NOMO-1 treated with dmso at 0.1 percent for 144 hours (cell line): ENCODE measurements around the gene GALNT17.

Experiments
- DNase-seq: peaks from one replicate; lab custom pipeline; 2025; ENCODE audit not compliant: unreplicated experiment; lab: John Stamatoyannopoulos, UW

The GALNT17 gene

GRCh38 chr7:71657386-71657785 is 525.4 kb downstream of the GALNT17 start:
- DNase-seq: no peak

- no peak for DNase-seq
Observed at GRCh38 chr7:71659622-71660021, 527.7 kb downstream of the GALNT17 start.

GRCh38 chr7:71661671-71662224 is 529.8 kb downstream of the GALNT17 start:
- DNase-seq: no peak

GRCh38 chr7:71665716-71666115 is 533.8 kb downstream of the GALNT17 start:
- no peak for DNase-seq

- no peak for DNase-seq
Observed at GRCh38 chr7:71668572-71668971, 536.6 kb downstream of the GALNT17 start.

GRCh38 chr7:71679480-71679879 is 547.5 kb downstream of the GALNT17 start:
- DNase-seq: no peak

GRCh38 chr7:71682181-71682580 is 550.2 kb downstream of the GALNT17 start:
- DNase-seq: no peak

- no peak for DNase-seq
Observed at GRCh38 chr7:71682841-71683781, 551.2 kb downstream of the GALNT17 start.

GRCh38 chr7:71687286-71687685 is 555.3 kb downstream of the GALNT17 start:
- DNase-seq: no peak

- no peak for DNase-seq
Observed at GRCh38 chr7:71687831-71688599, 556.1 kb downstream of the GALNT17 start.

- no peak for DNase-seq
Observed at GRCh38 chr7:71691538-71691937, 559.6 kb downstream of the GALNT17 start.

- no peak for DNase-seq
Observed at GRCh38 chr7:71694665-71695064, 562.7 kb downstream of the GALNT17 start.

GRCh38 chr7:71695186-71695585 is 563.2 kb downstream of the GALNT17 start:
- no peak for DNase-seq

GRCh38 chr7:71696511-71696910 is 564.6 kb downstream of the GALNT17 start:
- no peak for DNase-seq

- no peak for DNase-seq
Observed at GRCh38 chr7:71697400-71697799, 565.5 kb downstream of the GALNT17 start.

- no peak for DNase-seq
Observed at GRCh38 chr7:71705217-71705616, 573.3 kb downstream of the GALNT17 start.

- DNase-seq: no peak
Observed at GRCh38 chr7:71705901-71706596, 574.1 kb downstream of the GALNT17 start.

- no peak for DNase-seq
Observed at GRCh38 chr7:71706597-71706975, 574.6 kb downstream of the GALNT17 start.

- DNase-seq: no peak
Observed at GRCh38 chr7:71707041-71707440, 575.1 kb downstream of the GALNT17 start.

- no peak for DNase-seq
Observed at GRCh38 chr7:71708710-71709109, 576.8 kb downstream of the GALNT17 start.

- DNase-seq: no peak
Observed at GRCh38 chr7:71710442-71710841, 578.5 kb downstream of the GALNT17 start.
